BJ (cell line): Measurements from ENCODE around the gene SCEL. TPM values are rescaled to one million over a fixed set of nuclear protein-coding genes. Genes with fewer than 3 reads are reported as not detected.

Experiments
- CTCF ChIA-PET: fragments of 350-600 bp; formaldehyde crosslinking; extraction: SDS; loops from one replicate; lab custom pipeline; 2021; ENCODE audit warnings: antibody characterized with exemption, inconsistent platforms; lab: Yijun Ruan, JAX
- POLR2A ChIA-PET: fragments of 300-600 bp; sonication (Branson Sonifier 250); formaldehyde crosslinking; extraction: SDS; loops from one replicate; lab custom pipeline; 2021; ENCODE audit warnings: antibody characterized with exemption; lab: Charles Lee
- DNase-seq: peaks from one replicate; pipeline ENCODE4 v3.0.0-alpha.2; 2011; ENCODE audit warnings: low read depth
- H3K27me3 ChIP-seq: 2 replicates; pipeline ENCODE4 v1.6.0; 2011; ENCODE audit warnings: low read length; ENCODE audit not compliant: control insufficient read depth, insufficient read depth
- H3K36me3 ChIP-seq: 2 replicates; pipeline ENCODE4 v1.5.1; 2011; ENCODE audit warnings: low read length; ENCODE audit not compliant: control insufficient read depth, insufficient read depth
- H3K4me3 ChIP-seq: 2 replicates; pipeline ENCODE4 v1.5.1; 2011; ENCODE audit warnings: low read depth, mild to moderate bottlenecking, control low read depth, low read length
- polyA plus RNA-seq: library from polyadenylated mRNA; depleted of rRNA; stranded (reverse); fragments of >200 nt; gene quantifications from 2 replicates; pipeline ENCODE4 v1.2.3, GENCODE V29; 2011
- TF ChIP-seq, protein P1 (sequence below): IDR thresholded peaks from 2 replicates; pipeline ENCODE4 v1.5.1; 2011; ENCODE audit warnings: low read depth, mild to moderate bottlenecking, control low read depth, inconsistent platforms, low read length, moderate library complexity; ENCODE audit not compliant: insufficient read depth

The SCEL gene
- polyA plus RNA-seq, 1 experiment: not detected

- H3K4me3 ChIP-seq: no peak overlapping the region
- no peaks in the 10 kb centered on the region for H3K36me3 ChIP-seq
- TF ChIP-seq, protein P1, sequence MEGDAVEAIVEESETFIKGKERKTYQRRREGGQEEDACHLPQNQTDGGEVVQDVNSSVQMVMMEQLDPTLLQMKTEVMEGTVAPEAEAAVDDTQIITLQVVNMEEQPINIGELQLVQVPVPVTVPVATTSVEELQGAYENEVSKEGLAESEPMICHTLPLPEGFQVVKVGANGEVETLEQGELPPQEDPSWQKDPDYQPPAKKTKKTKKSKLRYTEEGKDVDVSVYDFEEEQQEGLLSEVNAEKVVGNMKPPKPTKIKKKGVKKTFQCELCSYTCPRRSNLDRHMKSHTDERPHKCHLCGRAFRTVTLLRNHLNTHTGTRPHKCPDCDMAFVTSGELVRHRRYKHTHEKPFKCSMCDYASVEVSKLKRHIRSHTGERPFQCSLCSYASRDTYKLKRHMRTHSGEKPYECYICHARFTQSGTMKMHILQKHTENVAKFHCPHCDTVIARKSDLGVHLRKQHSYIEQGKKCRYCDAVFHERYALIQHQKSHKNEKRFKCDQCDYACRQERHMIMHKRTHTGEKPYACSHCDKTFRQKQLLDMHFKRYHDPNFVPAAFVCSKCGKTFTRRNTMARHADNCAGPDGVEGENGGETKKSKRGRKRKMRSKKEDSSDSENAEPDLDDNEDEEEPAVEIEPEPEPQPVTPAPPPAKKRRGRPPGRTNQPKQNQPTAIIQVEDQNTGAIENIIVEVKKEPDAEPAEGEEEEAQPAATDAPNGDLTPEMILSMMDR: no peak
- CTCF ChIA-PET: interaction anchor here (0.7 kb wide), 1 partner anchor 21 kb away, joined by 3 read pairs; no protein-coding TSS in a partner anchor
- no peaks in the 10 kb centered on the region for H3K27me3 ChIP-seq
- DNase-seq: peak; percentile 34
- POLR2A ChIA-PET: interaction anchor here (0.6 kb wide), 1 partner anchor 33 kb away, joined by 3 read pairs; no protein-coding TSS in a partner anchor
Observed at GRCh38 chr13:77507931-77508776, 27.4 kb upstream of the SCEL start.

- Histone ChIP-seq H3K4me3 (no peak overlapping the region), H3K36me3 (no peaks in the 10 kb centered on the region), H3K27me3 (no peaks in the 10 kb centered on the region)
- ChIA-PET POLR2A (no interaction called here), CTCF (no interaction called here)
- DNase-seq: no peak
- TF ChIP-seq, protein P1: no peak
Observed at GRCh38 chr13:77508959-77509620, 26.4 kb upstream of the SCEL start.

DNA sequence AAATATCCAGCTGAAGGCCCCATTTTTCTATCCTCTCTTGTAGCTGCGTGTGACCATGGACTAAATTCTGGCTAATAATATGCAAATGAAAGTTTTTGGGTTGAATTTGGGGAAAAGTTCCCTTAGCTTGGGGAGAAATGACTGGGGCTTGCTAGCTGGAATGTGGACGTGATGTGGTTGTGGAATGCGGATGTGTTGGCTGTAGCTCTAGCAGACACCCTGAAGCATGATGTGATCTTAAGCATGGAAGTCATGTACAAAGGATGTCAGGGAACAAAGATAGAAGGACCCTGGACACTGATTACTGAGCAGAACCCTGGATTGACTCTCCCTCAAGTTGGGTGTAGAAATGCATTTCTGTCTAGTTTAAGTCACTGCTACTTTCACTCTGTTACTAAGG is 25.4 kb upstream of the SCEL start:
- POLR2A ChIA-PET: no interaction called here
- no peak overlapping the region for H3K4me3 ChIP-seq
- no peaks in the 10 kb centered on the region for H3K36me3 ChIP-seq
- CTCF ChIA-PET: no interaction called here
- H3K27me3 ChIP-seq: no peaks in the 10 kb centered on the region
- TF ChIP-seq, protein P1: no peak
- DNase-seq: no peak

DNA sequence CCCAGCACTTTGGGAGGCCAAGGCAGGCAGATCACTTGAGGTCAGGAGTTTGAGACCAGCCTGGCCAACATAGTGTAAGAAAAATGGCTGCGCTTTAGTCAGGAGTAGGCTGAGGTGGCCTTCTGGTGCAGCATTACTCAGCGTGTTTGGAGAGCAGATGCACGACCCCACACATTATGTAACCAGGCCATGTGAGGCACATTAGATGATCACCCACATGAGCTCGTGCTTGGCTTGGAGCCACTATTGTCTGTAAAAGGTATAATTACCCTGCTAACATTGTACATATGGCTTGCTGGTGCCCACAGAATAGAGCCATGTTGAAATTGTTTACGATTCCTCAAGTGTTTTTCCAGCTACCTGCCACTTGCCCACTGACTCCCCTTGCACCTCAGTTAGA is 24.0 kb upstream of the SCEL start:
- ChIA-PET POLR2A (no interaction called here), CTCF (no interaction called here)
- no peaks in the 10 kb centered on the region for H3K36me3 ChIP-seq
- H3K27me3 ChIP-seq: no peaks in the 10 kb centered on the region
- DNase-seq: no peak
- TF ChIP-seq, protein P1: no peak
- H3K4me3 ChIP-seq: no peak overlapping the region

DNA sequence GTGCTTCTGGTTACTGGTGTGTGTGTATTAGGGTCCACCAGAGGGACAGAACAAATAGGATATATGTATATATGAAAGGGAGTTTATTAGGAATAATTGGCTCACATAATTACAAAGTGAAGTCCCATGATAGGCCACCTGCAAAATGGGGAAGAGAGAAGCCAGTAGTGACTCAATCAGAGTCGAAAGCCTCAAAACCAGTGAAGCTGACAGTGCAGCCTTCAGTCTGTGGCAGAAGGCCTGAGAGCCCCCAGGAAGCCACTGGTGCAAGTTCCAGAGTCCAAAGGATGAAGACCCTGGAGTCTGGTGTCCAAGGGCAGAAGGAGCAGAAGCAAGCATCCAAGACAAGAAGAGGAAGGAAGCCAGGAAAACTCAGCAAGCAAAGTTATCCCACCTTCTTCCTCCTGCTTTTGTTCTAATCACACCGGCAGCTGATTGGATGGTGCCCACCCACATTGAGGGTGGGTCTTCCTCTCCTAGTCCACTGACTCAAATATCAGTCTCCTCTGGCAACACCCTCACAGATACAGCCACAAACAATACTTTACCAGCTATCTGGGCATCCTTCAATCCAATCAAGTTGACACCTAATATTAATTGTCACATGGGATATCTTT is 21.7 kb upstream of the SCEL start:
- H3K27me3 ChIP-seq: no peaks in the 10 kb centered on the region
- TF ChIP-seq, protein P1: no peak
- H3K36me3 ChIP-seq: no peaks in the 10 kb centered on the region
- no peak for DNase-seq
- POLR2A ChIA-PET: no interaction called here
- CTCF ChIA-PET: no interaction called here
- H3K4me3 ChIP-seq: no peak overlapping the region
